Stimulated activated CD8-positive, alpha-beta memory T cell treated with anti-CD3 and anti-CD28 coated beads, Interleukin-4, amount 100 ng/mL, for 1 hour (primary cell): ENCODE results near the gene TMEM181.
"Not testable (repeated sequence)": the region's sequence is repeated elsewhere in the genome, so short reads cannot be mapped to it uniquely, and the experiment has no call there.

Source experiments
- DNase-seq, 2 donors: peaks; one replicate each; pipeline ENCODE4 v3.0.0-alpha.2; 2020; ENCODE audit warnings: low read depth in 2 of 2, low spot score in 1 of 2

Gene TMEM181

GRCh38 chr6:158559895-158560835 lies at the start of gene TMEM181:
Gene TMEM181, plus strand, starts transcription at chr6:158560091. Its CDS starts 134 bp downstream, at chr6:158560225.
- DNase-seq = peak; percentile 67 to 73

- DNase-seq = no peak
These were observed 47.1 kb upstream of the TMEM181 start for GRCh38 chr6:158512809-158513208.

GRCh38 chr6:158514176-158514575 lies 45.7 kb upstream of the TMEM181 start:
- no peak for DNase-seq

GRCh38 chr6:158514991-158515390 lies 44.9 kb upstream of the TMEM181 start:
- DNase-seq = no peak

GRCh38 chr6:158516098-158516497 lies 43.8 kb upstream of the TMEM181 start:
- no peak for DNase-seq

GRCh38 chr6:158517038-158517437 lies 42.9 kb upstream of the TMEM181 start:
- no peak for DNase-seq

- DNase-seq = no peak
These were observed 42.3 kb upstream of the TMEM181 start for GRCh38 chr6:158517581-158517980.

GRCh38 chr6:158518191-158519127 lies 41.4 kb upstream of the TMEM181 start:
- no peak for DNase-seq

- no peak for DNase-seq
These were observed 40.6 kb upstream of the TMEM181 start for GRCh38 chr6:158519300-158519699.

- DNase-seq = no peak
These were observed 40.1 kb upstream of the TMEM181 start for GRCh38 chr6:158519761-158520160.

GRCh38 chr6:158520975-158521374 lies 38.9 kb upstream of the TMEM181 start:
- DNase-seq = not testable (repeated sequence)

- DNase-seq = no peak
These were observed 38.1 kb upstream of the TMEM181 start for GRCh38 chr6:158521759-158522158.

GRCh38 chr6:158522616-158523015 lies 37.3 kb upstream of the TMEM181 start:
- no peak for DNase-seq

- no peak for DNase-seq
These were observed 35.6 kb upstream of the TMEM181 start for GRCh38 chr6:158524311-158524710.

GRCh38 chr6:158527858-158528257 lies 32.0 kb upstream of the TMEM181 start:
- not testable (repeated sequence) for DNase-seq

- no peak for DNase-seq
These were observed 31.1 kb upstream of the TMEM181 start for GRCh38 chr6:158528826-158529225.

- DNase-seq = no peak
These were observed 30.3 kb upstream of the TMEM181 start for GRCh38 chr6:158529629-158530028.

GRCh38 chr6:158531566-158531965 lies 28.3 kb upstream of the TMEM181 start:
- no peak for DNase-seq

GRCh38 chr6:158531970-158532369 lies 27.9 kb upstream of the TMEM181 start:
- no peak for DNase-seq

- DNase-seq = peak; percentile 43 to 46
These were observed 23.6 kb upstream of the TMEM181 start for GRCh38 chr6:158536084-158536890.
